WTC11 (cell line): Measurements from ENCODE around the gene TRAPPC14. TPM values are rescaled to one million over a fixed set of nuclear protein-coding genes. Genes with fewer than 3 reads are reported as not detected.

Source experiments
- ATAC-seq: fragments of 200-7000 bp; cut with Tn5 transposase; 2 replicates; pipeline ENCODE4 v1.10.0; 2021; ENCODE audit warnings: mild to moderate bottlenecking, moderate library complexity
- CTCF ChIA-PET: fragments of 300-600 bp; sonication (Branson Sonifier 250); formaldehyde crosslinking; loops from one replicate; lab custom pipeline; 2021; ENCODE audit warnings: antibody characterized with exemption; lab: Charles Lee
- POLR2A ChIA-PET: fragments of 350-600 bp; sonication (Branson Sonifier 250); formaldehyde crosslinking; loops from one replicate; lab custom pipeline; 2021; ENCODE audit warnings: antibody characterized with exemption; lab: Charles Lee
- DNase-seq: peaks from one replicate; pipeline ENCODE4 v3.0.0; 2021; ENCODE audit warnings: low spot score
- H3K27ac Mint-ChIP-seq: 2 replicates; pipeline ENCODE4 v1.8.0; 2021; ENCODE audit warnings: mixed read lengths
- H3K27me3 Mint-ChIP-seq: 2 replicates; pipeline ENCODE4 v1.8.0; 2021; ENCODE audit warnings: low read depth, mild to moderate bottlenecking, moderate library complexity, mixed read lengths
- H3K36me3 Mint-ChIP-seq: 2 replicates; pipeline ENCODE4 v1.8.0; 2021; ENCODE audit warnings: mixed read lengths
- H3K4me1 Mint-ChIP-seq: 2 replicates; pipeline ENCODE4 v1.8.0; 2022; ENCODE audit warnings: mixed read lengths
- H3K4me3 Mint-ChIP-seq: 2 replicates; pipeline ENCODE4 v1.8.0; 2021; ENCODE audit warnings: mild to moderate bottlenecking, moderate library complexity, mixed read lengths
- H3K9me3 Mint-ChIP-seq: 2 replicates; pipeline ENCODE4 v1.8.0; 2021; ENCODE audit warnings: mixed read lengths
- ATF2 ChIP-seq: sonication (generic); formaldehyde crosslinking; IDR thresholded peaks from 2 replicates; pipeline ENCODE4 v1.8.1; 2022; ENCODE audit warnings: low read depth, missing genetic modification reagents, borderline replicate concordance
- ATF6 ChIP-seq: sonication (generic); formaldehyde crosslinking; IDR thresholded peaks from 2 replicates; pipeline ENCODE4 v1.8.1; 2023; ENCODE audit warnings: mild to moderate bottlenecking, missing genetic modification reagents
- CREB1 ChIP-seq: sonication (generic); formaldehyde crosslinking; IDR thresholded peaks from 2 replicates; pipeline ENCODE4 v1.8.0; 2023; ENCODE audit warnings: mild to moderate bottlenecking, missing genetic modification reagents
- CREM ChIP-seq: sonication (generic); formaldehyde crosslinking; IDR thresholded peaks from 2 replicates; pipeline ENCODE4 v1.8.1; 2022; ENCODE audit warnings: mild to moderate bottlenecking, missing genetic modification reagents, moderate library complexity
- E2F5 ChIP-seq: sonication (generic); formaldehyde crosslinking; IDR thresholded peaks from 2 replicates; pipeline ENCODE4 v1.8.1; 2022; ENCODE audit warnings: mild to moderate bottlenecking, moderate library complexity, missing genetic modification reagents
- GABPB1 ChIP-seq: sonication (generic); formaldehyde crosslinking; IDR thresholded peaks from 2 replicates; pipeline ENCODE4 v1.8.1; 2023; ENCODE audit warnings: mild to moderate bottlenecking, missing genetic modification reagents
- IRF1 ChIP-seq: sonication (generic); formaldehyde crosslinking; IDR thresholded peaks from 2 replicates; pipeline ENCODE4 v1.8.0; 2023; ENCODE audit warnings: missing genetic modification reagents
- MLX ChIP-seq: sonication (generic); formaldehyde crosslinking; IDR thresholded peaks from 2 replicates; pipeline ENCODE4 v1.8.1; 2023; ENCODE audit warnings: mild to moderate bottlenecking, missing genetic modification reagents, moderate library complexity
- SP1 ChIP-seq: sonication (generic); formaldehyde crosslinking; conservative IDR thresholded peaks from 2 replicates; pipeline ENCODE4 v1.8.1; 2022; ENCODE audit warnings: missing genetic modification reagents
- TEAD1 ChIP-seq: sonication (generic); formaldehyde crosslinking; IDR thresholded peaks from 2 replicates; pipeline ENCODE4 v1.8.0; 2022; ENCODE audit warnings: mild to moderate bottlenecking, missing genetic modification reagents
- USF2 ChIP-seq: sonication (generic); formaldehyde crosslinking; IDR thresholded peaks from 2 replicates; pipeline ENCODE4 v1.8.1; 2023; ENCODE audit warnings: mild to moderate bottlenecking, missing genetic modification reagents, moderate library complexity
- ZNF671 ChIP-seq: fragments of 250-450 bp; sonication (Bioruptor Pico); IDR thresholded peaks from 2 replicates; pipeline ENCODE4 v1.8.0; 2021; ENCODE audit warnings: mild to moderate bottlenecking
- ZSCAN18 ChIP-seq: fragments of 250-450 bp; sonication (Bioruptor Pico); IDR thresholded peaks from 2 replicates; pipeline ENCODE4 v2.1.2; 2022; ENCODE audit warnings: mild to moderate bottlenecking, moderate library complexity
- total RNA-seq: library from RNA; stranded (reverse); gene quantifications from 3 replicates; pipeline ENCODE4 v1.2.3, GENCODE V29; 2021

The TRAPPC14 gene
- total RNA-seq, 1 experiment from 2014 or later: 28.0 TPM

GRCh38 chr7:100119072-100119969 lies 39.2 kb downstream of the TRAPPC14 start, which contains the start of the genes CNPY4 and TAF6 (continued):
- TF ChIP-seq GABPB1 (CRISPR knock-in tag) (peak; percentile 24; the same call in 1 of the 2 replicates), USF2 (CRISPR knock-in tag) (no peak), CREB1 (CRISPR knock-in tag) (no peak), E2F5 (CRISPR knock-in tag) (0 out of 2 replicates have a peak, but pooled peaks have one; percentile 20), CREM (CRISPR knock-in tag) (peak; percentile 46; the same call in 1 of the 2 replicates), ATF2 (CRISPR knock-in tag) (no peak), SP1 (peak; percentile 75), ATF6 (no peak), MLX (CRISPR knock-in tag) (no peak), ZSCAN18 (CRISPR knock-in tag) (no peak)

- ATAC-seq: no peak
- no peaks in the 10 kb centered on the region for H3K9me3 Mint-ChIP-seq
- peak overlapping the region; percentile 96 for H3K27ac Mint-ChIP-seq
- TF ChIP-seq ZNF671 (CRISPR knock-in tag) (no peak), TEAD1 (no peak), IRF1 (CRISPR knock-in tag) (no peak)
- ChIA-PET POLR2A (no interaction called here), CTCF (no interaction called here)
- H3K27me3 Mint-ChIP-seq: no peaks in the 10 kb centered on the region
- no peak for DNase-seq
- H3K4me3 Mint-ChIP-seq: peak overlapping the region; percentile 98
- H3K4me1 Mint-ChIP-seq: peaks cover 15% of the 10 kb centered on the region
- H3K36me3 Mint-ChIP-seq: peaks cover 5% of the 10 kb centered on the region
Measured at GRCh38 chr7:100118388-100119071, 40.0 kb downstream of the TRAPPC14 start.
